HepG2 (cell line): ENCODE measurements around the gene AQP6. TPM values are rescaled to one million over a fixed set of nuclear protein-coding genes. Genes with fewer than 3 reads are reported as not detected.

Source experiments
- ATAC-seq: fragments of 200-7000 bp; cut with Tn5 transposase; 3 replicates; pipeline ENCODE4 v1.9.1; 2020; ENCODE audit warnings: mild to moderate bottlenecking, moderate library complexity
- BruUV-seq: library from RNA; stranded (reverse); fragments of 400-500 nt; replicated peaks from 2 replicates; lab custom pipeline; 2021; lab: Mats Ljungman, UMichigan
- CTCF ChIA-PET: fragments of 300-600 bp; formaldehyde crosslinking; extraction: SDS; loops from one replicate; lab custom pipeline; 2021; ENCODE audit warnings: low total read pairs, inconsistent platforms, low intra/inter-chr PET ratio; lab: Yijun Ruan, JAX
- POLR2A ChIA-PET: fragments of 350-600 bp; sonication (Branson Sonifier 250); formaldehyde crosslinking; loops from one replicate; lab custom pipeline; 2020; ENCODE audit warnings: antibody characterized with exemption, inconsistent platforms; lab: Yijun Ruan, JAX
- DNase-seq: peaks from one replicate; pipeline ENCODE4 v3.0.0-alpha.2; 2015; ENCODE audit warnings: low spot score
- FAIRE-seq: peaks from 3 replicates; lab custom pipeline; 2011; peaks lifted over from hg19 to GRCh38; lab: Jason Lieb, UNC
- H2AFZ ChIP-seq: one replicate; pipeline ENCODE4 v1.6.1; 2011; ENCODE audit warnings: low read length, inconsistent platforms
- H3K27ac ChIP-seq: fragments of 300-600 bp; 3 replicates; pipeline ENCODE4 v1.8.0; 2011; ENCODE audit warnings: mixed run types, mild to moderate bottlenecking, mixed read lengths, low read length, inconsistent platforms; ENCODE audit not compliant: insufficient read depth; ENCODE audit errors: extremely low read length
- H3K27me3 ChIP-seq, 2 experiments: fragments of 200-600 bp in 1 of 2; 2 replicates in 1 of 2; 3 replicates in 1 of 2; pipeline versions ENCODE4 v1.6.0 to v1.8.0; 2011; ENCODE audit warnings: low read length in 2 of 2, mild to moderate bottlenecking in 2 of 2, moderate library complexity in 2 of 2, inconsistent platforms in 1 of 2; ENCODE audit not compliant: insufficient read depth in 2 of 2, control insufficient read depth in 1 of 2
- H3K36me3 ChIP-seq, 2 experiments: fragments of 200-600 bp in 1 of 2; replicated peaks in 1 of 2; 2 replicates in 1 of 2; 3 replicates in 1 of 2; pipeline versions ENCODE4 v1.5.1 to v1.8.0; 2011; ENCODE audit warnings: low read length in 2 of 2, inconsistent platforms in 1 of 2; ENCODE audit not compliant: insufficient read depth in 2 of 2, control insufficient read depth in 1 of 2
- H3K4me1 ChIP-seq: 2 replicates; pipeline ENCODE4 v1.5.1; 2012; ENCODE audit warnings: low read length, inconsistent platforms; ENCODE audit not compliant: insufficient read depth
- H3K4me2 ChIP-seq: 2 replicates; pipeline ENCODE4 v1.6.0; 2011; ENCODE audit warnings: low read depth, low read length, inconsistent platforms
- H3K4me3 ChIP-seq, 3 experiments: fragments of 200-600 bp in 1 of 3; sonication (generic), shearing (Covaris generic) in 1 of 3; replicated peaks in 1 of 3; 2 replicates each; pipeline ENCODE4 v1.5.1; 2011 to 2016; ENCODE audit warnings: low read length in 3 of 3, inconsistent platforms in 2 of 3, low read depth in 2 of 3, mild to moderate bottlenecking in 2 of 3, control low read depth in 1 of 3, mixed read lengths in 1 of 3; ENCODE audit not compliant: insufficient read depth in 1 of 3
- H3K79me2 ChIP-seq: one replicate; pipeline ENCODE4 v1.6.1; 2011; ENCODE audit warnings: low read length, inconsistent platforms; ENCODE audit not compliant: insufficient read depth
- H3K9ac ChIP-seq: 2 replicates; pipeline ENCODE4 v1.6.0; 2011; ENCODE audit warnings: mild to moderate bottlenecking, low read depth, low read length, inconsistent platforms; ENCODE audit not compliant: insufficient read depth
- H3K9me3 ChIP-seq: 2 replicates; pipeline ENCODE4 v1.5.1; 2012; ENCODE audit warnings: mild to moderate bottlenecking, low read length
- H4K20me1 ChIP-seq: 2 replicates; pipeline ENCODE4 v1.6.0; 2011; ENCODE audit warnings: inconsistent platforms, mild to moderate bottlenecking, low read length, moderate library complexity; ENCODE audit not compliant: insufficient read depth
- AHR ChIP-seq: IDR thresholded peaks from 2 replicates; pipeline ENCODE4 v1.6.1; 2018; ENCODE audit warnings: missing genetic modification reagents, missing compliant biosample characterization
- ARID2 ChIP-seq: sonication (generic); formaldehyde crosslinking; IDR thresholded peaks from 2 replicates; pipeline ENCODE4 v1.8.1; 2022; ENCODE audit warnings: mild to moderate bottlenecking, missing genetic modification reagents, borderline replicate concordance
- CHCHD3 ChIP-seq: sonication (generic); formaldehyde crosslinking; IDR thresholded peaks from 2 replicates; pipeline ENCODE4 v1.8.0; 2022; ENCODE audit warnings: mild to moderate bottlenecking, missing genetic modification reagents, moderate library complexity
- ELF1 ChIP-seq: sonication (generic); formaldehyde crosslinking; IDR thresholded peaks from 2 replicates; pipeline ENCODE4 v1.4.0; 2020; ENCODE audit warnings: missing genetic modification reagents
- STAT5B ChIP-seq: sonication (generic); formaldehyde crosslinking; IDR thresholded peaks from 2 replicates; pipeline ENCODE4 v1.4.0; 2020; ENCODE audit warnings: missing genetic modification reagents
- U2AF2 ChIP-seq: fragments of 200-400 bp; formaldehyde crosslinking; IDR thresholded peaks from 2 replicates; pipeline ENCODE4 v1.6.1; 2017; ENCODE audit warnings: low read depth, mild to moderate bottlenecking, low read length
- ZNF101 ChIP-seq: sonication (generic); formaldehyde crosslinking; IDR thresholded peaks from 2 replicates; pipeline ENCODE4 v1.4.0; 2020; ENCODE audit warnings: mild to moderate bottlenecking, low read depth, missing genetic modification reagents, borderline replicate concordance
- WGBS: methylation state at CpG from one replicate; pipeline ENCODE4 v1.1.6; 2017; ENCODE audit warnings: low lambda C conversion rate; 5-methylcytosine and 5-hydroxymethylcytosine counted together
- in situ Hi-C: cut with HindIII; loops from 2 replicates; pipeline ENCODE4 v1.10.0; 2017; ENCODE audit warnings: low pct_unique_long_range_greater_than_20kb; ENCODE audit not compliant: extremely low pct_ligation_motif_present
- intact Hi-C: fragments of 100-400 bp; cut with micrococcal nuclease; formaldehyde crosslinking; loops from one replicate; pipeline ENCODE4 v1.10.0; 2022; ENCODE audit not compliant: unreplicated experiment
- polyA plus RNA-seq, 8 experiments: library from polyadenylated mRNA; depleted of rRNA in 3 of 8; stranded (reverse) in 7 of 8; unstranded in 1 of 8; fragments of >200 nt; fragmentation: Illumina TruSeq in 4 of 8; extraction: Trizol in 4 of 8; gene quantifications; 2 replicates each; pipeline versions ENCODE4 v1.2.1 to v1.2.3, GENCODE V29; 2011 to 2016; ENCODE audit warnings: low read depth in 4 of 8, missing spikeins in 1 of 8, mixed read lengths in 1 of 8; ENCODE audit not compliant: insufficient read depth in 1 of 8
- total RNA-seq, 5 experiments: library from RNA; depleted of rRNA; stranded (reverse); fragments of >200 nt; fragmentation: Illumina TruSeq; extraction: Trizol; gene quantifications; 2 replicates each; pipeline ENCODE4 v1.2.3, GENCODE V29; 2016; ENCODE audit warnings: low read depth in 1 of 5
- TF ChIP-seq, protein P1 (sequence below): IDR thresholded peaks from 2 replicates; pipeline ENCODE4 v1.6.1; 2012; ENCODE audit warnings: inconsistent platforms
- TF ChIP-seq, protein P2 (sequence below): sonication (generic); formaldehyde crosslinking; IDR thresholded peaks from 2 replicates; pipeline ENCODE4 v1.8.0; 2022; ENCODE audit warnings: missing genetic modification reagents, low read depth, mild to moderate bottlenecking, borderline replicate concordance
- TF ChIP-seq, protein P3 (sequence below): sonication (generic); formaldehyde crosslinking; IDR thresholded peaks from 2 replicates; pipeline ENCODE4 v1.5.0; 2020; ENCODE audit warnings: missing genetic modification reagents
- TF ChIP-seq, protein P4 (sequence below): sonication (generic); formaldehyde crosslinking; conservative IDR thresholded peaks from 2 replicates; pipeline ENCODE4 v1.8.0; 2022; ENCODE audit warnings: missing genetic modification reagents
- TF ChIP-seq, protein P5 (sequence below): fragments of 450-650 bp; IDR thresholded peaks from 2 replicates; pipeline ENCODE4 v1.6.1; 2016

The AQP6 gene
- total and polyA plus RNA-seq, 2 of the 13 experiments (the other 11 are each of a cell fraction or from before 2014, with no cell fraction given): 0.32 to 1.3 TPM

DNA sequence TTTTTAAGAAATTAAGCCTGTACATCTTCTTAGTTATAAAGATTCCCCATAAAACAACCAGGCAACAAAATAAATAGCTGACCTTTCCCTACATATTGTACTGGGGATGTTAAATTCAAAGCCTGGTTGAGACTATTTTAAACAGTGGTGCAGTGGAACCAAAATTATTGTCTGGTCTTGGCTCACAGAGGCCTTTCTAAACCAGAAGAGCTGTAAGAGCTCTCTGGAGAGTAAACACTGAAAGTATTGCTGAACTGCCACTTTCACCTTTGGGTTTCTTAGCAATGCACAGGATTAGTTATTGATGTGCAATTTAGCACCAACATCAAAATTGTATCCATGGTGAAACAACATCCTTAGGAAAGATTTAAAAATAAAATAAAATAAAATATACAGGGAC is 31.9 kb downstream of the AQP6 start:
- no peak for FAIRE-seq
- TF ChIP-seq AHR: no peak
- no peak for TF ChIP-seq STAT5B
- no peak for TF ChIP-seq U2AF2
- TF ChIP-seq, protein P1, sequence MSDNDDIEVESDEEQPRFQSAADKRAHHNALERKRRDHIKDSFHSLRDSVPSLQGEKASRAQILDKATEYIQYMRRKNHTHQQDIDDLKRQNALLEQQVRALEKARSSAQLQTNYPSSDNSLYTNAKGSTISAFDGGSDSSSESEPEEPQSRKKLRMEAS: no peak
- TF ChIP-seq CHCHD3: no peak
- Histone ChIP-seq H3K27me3 (no peaks in the 10 kb centered on the region), H2AFZ (no peak overlapping the region), H3K36me3 (peaks cover 9 to 67% of the 10 kb centered on the region in 2 experiments), H3K79me2 (no peaks in the 10 kb centered on the region), H4K20me1 (no peaks in the 10 kb centered on the region), H3K9me3 (no peaks in the 10 kb centered on the region), H3K9ac (no peak overlapping the region), H3K4me3 (no peak overlapping the region), H3K4me1 (peaks cover 16% of the 10 kb centered on the region), H3K4me2 (no peak overlapping the region), H3K27ac (no peak overlapping the region)
- CTCF ChIA-PET: no interaction called here
- DNase-seq: no peak
- intact Hi-C loops (no loop called here), in situ Hi-C loops (no loop called here)
- BruUV-seq: no TSS peak
- no peak for ATAC-seq
- POLR2A ChIA-PET: no interaction called here

DNA sequence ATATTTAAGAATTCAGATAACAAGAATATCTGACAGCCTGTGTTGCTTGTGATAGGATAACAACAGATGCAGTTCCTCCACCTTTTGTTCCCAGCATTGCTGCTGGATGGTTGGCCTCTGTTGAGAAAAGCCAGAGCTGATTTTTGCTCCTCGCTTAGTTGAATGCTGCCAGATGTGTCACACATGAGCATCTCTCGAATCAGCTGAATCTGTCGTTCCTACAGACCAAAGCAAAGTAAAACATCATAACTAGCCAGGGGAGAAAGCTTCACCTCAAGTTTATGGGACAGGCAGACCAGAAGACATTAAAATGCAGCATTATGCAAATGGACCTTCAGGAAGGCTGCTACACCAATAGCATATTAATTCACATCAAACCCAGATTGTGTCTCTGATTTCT is 32.4 kb downstream of the AQP6 start:
- no peaks in the 10 kb centered on the region for H3K27me3 ChIP-seq
- peaks cover 16% of the 10 kb centered on the region for H3K4me1 ChIP-seq
- no peak overlapping the region for H2AFZ ChIP-seq
- no peak overlapping the region for H3K4me3 ChIP-seq
- intact Hi-C loops: no loop called here
- no peaks in the 10 kb centered on the region for H3K9me3 ChIP-seq
- ATAC-seq: no peak
- no peak overlapping the region for H3K9ac ChIP-seq
- BruUV-seq: no TSS peak
- ChIA-PET POLR2A (no interaction called here), CTCF (no interaction called here)
- H3K79me2 ChIP-seq: no peaks in the 10 kb centered on the region
- in situ Hi-C loops: no loop called here
- no peaks in the 10 kb centered on the region for H4K20me1 ChIP-seq
- peaks cover 9 to 67% of the 10 kb centered on the region in 2 experiments for H3K36me3 ChIP-seq
- no peak for DNase-seq
- H3K4me2 ChIP-seq: no peak overlapping the region
- FAIRE-seq: no peak
- WGBS: 100% methylated on average over 3 of the region's 3 CpGs
- no peak overlapping the region for H3K27ac ChIP-seq
- TF ChIP-seq, protein P2, sequence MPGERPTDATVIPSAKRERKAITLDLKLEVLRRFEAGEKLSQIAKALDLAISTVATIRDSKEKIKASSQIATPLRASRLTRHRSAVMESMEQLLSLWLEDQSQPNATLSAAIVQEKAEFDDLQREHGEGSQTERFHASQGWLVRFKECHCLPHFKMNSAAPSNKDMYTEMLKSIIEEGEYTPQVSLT (CRISPR knock-in tag): no peak
- TF ChIP-seq, protein P3, sequence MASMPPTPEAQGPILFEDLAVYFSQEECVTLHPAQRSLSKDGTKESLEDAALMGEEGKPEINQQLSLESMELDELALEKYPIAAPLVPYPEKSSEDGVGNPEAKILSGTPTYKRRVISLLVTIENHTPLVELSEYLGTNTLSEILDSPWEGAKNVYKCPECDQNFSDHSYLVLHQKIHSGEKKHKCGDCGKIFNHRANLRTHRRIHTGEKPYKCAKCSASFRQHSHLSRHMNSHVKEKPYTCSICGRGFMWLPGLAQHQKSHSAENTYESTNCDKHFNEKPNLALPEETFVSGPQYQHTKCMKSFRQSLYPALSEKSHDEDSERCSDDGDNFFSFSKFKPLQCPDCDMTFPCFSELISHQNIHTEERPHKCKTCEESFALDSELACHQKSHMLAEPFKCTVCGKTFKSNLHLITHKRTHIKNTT (CRISPR knock-in tag): no peak
- TF ChIP-seq, protein P4, sequence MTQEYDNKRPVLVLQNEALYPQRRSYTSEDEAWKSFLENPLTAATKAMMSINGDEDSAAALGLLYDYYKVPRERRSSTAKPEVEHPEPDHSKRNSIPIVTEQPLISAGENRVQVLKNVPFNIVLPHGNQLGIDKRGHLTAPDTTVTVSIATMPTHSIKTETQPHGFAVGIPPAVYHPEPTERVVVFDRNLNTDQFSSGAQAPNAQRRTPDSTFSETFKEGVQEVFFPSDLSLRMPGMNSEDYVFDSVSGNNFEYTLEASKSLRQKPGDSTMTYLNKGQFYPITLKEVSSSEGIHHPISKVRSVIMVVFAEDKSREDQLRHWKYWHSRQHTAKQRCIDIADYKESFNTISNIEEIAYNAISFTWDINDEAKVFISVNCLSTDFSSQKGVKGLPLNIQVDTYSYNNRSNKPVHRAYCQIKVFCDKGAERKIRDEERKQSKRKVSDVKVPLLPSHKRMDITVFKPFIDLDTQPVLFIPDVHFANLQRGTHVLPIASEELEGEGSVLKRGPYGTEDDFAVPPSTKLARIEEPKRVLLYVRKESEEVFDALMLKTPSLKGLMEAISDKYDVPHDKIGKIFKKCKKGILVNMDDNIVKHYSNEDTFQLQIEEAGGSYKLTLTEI: no peak
- TF ChIP-seq, protein P5, sequence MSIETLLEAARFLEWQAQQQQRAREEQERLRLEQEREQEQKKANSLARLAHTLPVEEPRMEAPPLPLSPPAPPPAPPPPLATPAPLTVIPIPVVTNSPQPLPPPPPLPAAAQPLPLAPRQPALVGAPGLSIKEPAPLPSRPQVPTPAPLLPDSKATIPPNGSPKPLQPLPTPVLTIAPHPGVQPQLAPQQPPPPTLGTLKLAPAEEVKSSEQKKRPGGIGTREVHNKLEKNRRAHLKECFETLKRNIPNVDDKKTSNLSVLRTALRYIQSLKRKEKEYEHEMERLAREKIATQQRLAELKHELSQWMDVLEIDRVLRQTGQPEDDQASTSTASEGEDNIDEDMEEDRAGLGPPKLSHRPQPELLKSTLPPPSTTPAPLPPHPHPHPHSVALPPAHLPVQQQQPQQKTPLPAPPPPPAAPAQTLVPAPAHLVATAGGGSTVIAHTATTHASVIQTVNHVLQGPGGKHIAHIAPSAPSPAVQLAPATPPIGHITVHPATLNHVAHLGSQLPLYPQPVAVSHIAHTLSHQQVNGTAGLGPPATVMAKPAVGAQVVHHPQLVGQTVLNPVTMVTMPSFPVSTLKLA: no peak
- no peak for TF ChIP-seq ARID2 (CRISPR knock-in tag)
- TF ChIP-seq ELF1 (CRISPR knock-in tag): no peak
- no peak for TF ChIP-seq ZNF101
